ENCODE data around the gene FGFR2. TPM values are rescaled to one million over a fixed set of nuclear protein-coding genes. Genes with fewer than 3 reads are reported as not detected.
A peak's percentile ranks its signal among the peaks of the same experiment; 100 is the strongest.

Gene FGFR2
- total RNA-seq, 1 experiment from 2014 or later, result 135 TPM

DNA sequence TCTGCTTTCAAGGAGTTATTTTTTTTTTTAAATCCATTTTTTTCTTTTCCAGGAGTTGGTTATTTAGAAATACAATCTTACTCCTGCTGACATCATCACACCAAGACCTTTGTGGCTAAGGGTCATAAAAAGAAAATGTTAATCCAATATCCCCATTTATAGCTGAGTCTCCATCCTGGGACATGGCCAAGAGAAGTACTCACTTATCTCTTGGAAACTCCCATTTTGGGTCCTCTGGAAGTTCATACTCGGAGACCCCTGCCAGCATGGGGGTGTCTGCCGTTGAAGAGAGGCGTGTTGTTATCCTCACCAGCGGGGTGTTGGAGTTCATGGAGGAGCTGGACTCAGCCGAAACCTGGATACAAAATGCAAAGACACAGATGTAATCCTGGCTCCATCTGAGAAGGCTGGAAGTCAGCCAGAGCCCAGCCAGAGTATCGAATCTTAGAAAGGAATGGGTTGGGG is 94.6 kb downstream of the FGFR2 start:
- Mint-ChIP-seq H3K27ac (peak overlapping the region in 1 of 3 experiments; percentile 72; a peak in 1 of 7 replicates), H3K27me3 (ENCODE audit: low read depth) (no peaks in the 10 kb centered on the region; the same call in 1 of the 2 replicates), H3K36me3 (ENCODE audit: insufficient read depth in 1 of 3, low read depth in 3 of 3) (peaks cover 39 to 95% (median 94%) of the 10 kb centered on the region in 3 experiments), H3K9me3 (no peaks in the 10 kb centered on the region), H3K4me3 (no peak overlapping the region), H3K4me1 (peaks cover under 1 to 7% of the 10 kb centered on the region in 2 experiments; a peak in 3 of 4 replicates)
- no peak overlapping the region for H3K9ac ChIP-seq (ENCODE audit: extremely low read depth, insufficient read length, low read length)
- H3K4ac ChIP-seq (ENCODE audit: low read depth, low read length), result no peak overlapping the region
- no peak overlapping the region for H3K4me2 ChIP-seq (ENCODE audit: insufficient read depth, insufficient read length, low read length)
- no peak overlapping the region for H2AFZ ChIP-seq (ENCODE audit: low read length)
- no peaks in the 10 kb centered on the region for H3K23me2 ChIP-seq (ENCODE audit: insufficient read length, low read depth, low read length, poor library complexity, severe bottlenecking)
- H3K56ac ChIP-seq (ENCODE audit: insufficient read length, low read depth, low read length), result no peak overlapping the region
- no peak overlapping the region for H2BK20ac ChIP-seq (ENCODE audit: low read depth, low read length, poor library complexity, severe bottlenecking)
- no peaks in the 10 kb centered on the region for H4K20me1 ChIP-seq (ENCODE audit: control insufficient read depth, insufficient read depth, insufficient read length)
- H4K91ac ChIP-seq (ENCODE audit: insufficient read length, low read depth, low read length), result no peak overlapping the region
- no peak overlapping the region for H2BK15ac ChIP-seq (ENCODE audit: low read depth, low read length)
- no peak overlapping the region for H3T11ph ChIP-seq (ENCODE audit: low read length)
- H3K18ac ChIP-seq (ENCODE audit: insufficient read length, low read depth, low read length), result no peak overlapping the region
- DNase-seq, result no peak
- no peak overlapping the region for H3K14ac ChIP-seq (ENCODE audit: insufficient read depth, low read length)
- H3K4me1 ChIP-seq (ENCODE audit: insufficient read depth, low read length), result no peaks in the 10 kb centered on the region
- no peak overlapping the region for H4K8ac ChIP-seq (replicated peaks; ENCODE audit: insufficient read length, low read depth, low read length)
- H2BK12ac ChIP-seq (ENCODE audit: insufficient read length, low read depth, low read length), result no peak overlapping the region
- WGBS (ENCODE audit: extremely low coverage, insufficient read length, low lambda C conversion rate), result no CpG with 5 or more reads among the region's 6 CpGs
- H2AK5ac ChIP-seq (ENCODE audit: insufficient read length, low read length), result no peak overlapping the region
- no peak overlapping the region for H3K27ac ChIP-seq (ENCODE audit: insufficient read length, low read depth, low read length)
- H2BK5ac ChIP-seq (ENCODE audit: insufficient read length, low read length), result no peak overlapping the region
- no peaks in the 10 kb centered on the region for H3K79me2 ChIP-seq (ENCODE audit: insufficient read depth, low read length)
- H3K79me1 ChIP-seq (ENCODE audit: insufficient read depth, low read depth, low read length, poor library complexity, severe bottlenecking), result no peaks in the 10 kb centered on the region
- no peak overlapping the region for H3K23ac ChIP-seq (ENCODE audit: insufficient read length, low read depth, low read length)
- H2BK120ac ChIP-seq (ENCODE audit: low read depth, low read length, poor library complexity, severe bottlenecking), result no peak overlapping the region
- H3K9me3 ChIP-seq (ENCODE audit: control insufficient read depth, low read depth, low read length), result no peaks in the 10 kb centered on the region
- TF ChIP-seq CTCF (conservative IDR thresholded peaks at IDR 0.05), result no peak
- H3K27me3 ChIP-seq (ENCODE audit: insufficient read depth, low read length), result no peaks in the 10 kb centered on the region
- no peak overlapping the region for H4K5ac ChIP-seq (ENCODE audit: insufficient read length, low read depth, low read length)

Data from H9 (cell line).